DMS79 treated with DMSO at 0.1 percent for 48 hours (cell line): ENCODE measurements around the gene CYP4F8.
"Not testable (repeated sequence)": the region's sequence is repeated elsewhere in the genome, so short reads cannot be mapped to it uniquely, and the experiment has no call there.

ENCODE experiments used
- DNase-seq: peaks from one replicate; lab custom pipeline; 2025; lab: John Stamatoyannopoulos, UW

Gene CYP4F8

GRCh38 chr19:15644066-15644741, 29.2 kb downstream of the CYP4F8 start:
- DNase-seq: no peak

GRCh38 chr19:15644816-15645215, 29.8 kb downstream of the CYP4F8 start:
- no peak for DNase-seq

- DNase-seq: no peak
Measured at GRCh38 chr19:15649526-15649925, 34.5 kb downstream of the CYP4F8 start.

GRCh38 chr19:15650123-15650522, 35.1 kb downstream of the CYP4F8 start:
- DNase-seq: not testable (repeated sequence)

- DNase-seq: no peak
Measured at GRCh38 chr19:15651791-15652190, 36.8 kb downstream of the CYP4F8 start.

GRCh38 chr19:15652559-15653278, 37.7 kb downstream of the CYP4F8 start:
- DNase-seq: no peak

- DNase-seq: no peak
Measured at GRCh38 chr19:15656467-15656866, 41.4 kb downstream of the CYP4F8 start.

GRCh38 chr19:15663247-15663646, 48.2 kb downstream of the CYP4F8 start:
- no peak for DNase-seq

GRCh38 chr19:15666186-15666585, 51.2 kb downstream of the CYP4F8 start:
- DNase-seq: no peak

- no peak for DNase-seq
Measured at GRCh38 chr19:15666883-15667282, 51.9 kb downstream of the CYP4F8 start.

- DNase-seq: no peak
Measured at GRCh38 chr19:15669440-15669839, 54.4 kb downstream of the CYP4F8 start.

GRCh38 chr19:15669891-15670290, 54.9 kb downstream of the CYP4F8 start:
- DNase-seq: no peak

- no peak for DNase-seq
Measured at GRCh38 chr19:15671237-15671821, 56.3 kb downstream of the CYP4F8 start.

- no peak for DNase-seq
Measured at GRCh38 chr19:15671891-15672579, 57.0 kb downstream of the CYP4F8 start.

GRCh38 chr19:15672580-15673175, 57.7 kb downstream of the CYP4F8 start, which contains the start of gene CYP4F12:
Gene CYP4F12 (plus strand): TSS chr19:15673087. CDS start chr19:15673530, 443 bp downstream.
- no peak for DNase-seq

GRCh38 chr19:15673176-15673654, 58.2 kb downstream of the CYP4F8 start:
- DNase-seq: no peak

GRCh38 chr19:15675560-15675959, 60.5 kb downstream of the CYP4F8 start:
- no peak for DNase-seq

- no peak for DNase-seq
Measured at GRCh38 chr19:15679089-15679488, 64.1 kb downstream of the CYP4F8 start.

GRCh38 chr19:15679865-15680264, 64.8 kb downstream of the CYP4F8 start:
- DNase-seq: not testable (repeated sequence)
